ENCODE measurements around the gene MOG. TPM values are rescaled to one million over a fixed set of nuclear protein-coding genes. Genes with fewer than 3 reads are reported as not detected.

MOG gene
- total RNA-seq, 2 donors from 2014 or later, result not detected

GRCh38 chr6:29679962-29680361 is 23.1 kb downstream of the MOG start:
- Histone ChIP-seq H3K9me3 (ENCODE audit: control insufficient read depth, low read length) (peaks cover under 1% of the 10 kb centered on the region), H3K27ac (ENCODE audit: low read depth, low read length) (no peak overlapping the region), H3K4me3 (ENCODE audit: low read length) (no peak overlapping the region), H3K9ac (ENCODE audit: extremely low read depth, low read length, poor library complexity, severe bottlenecking) (no peak overlapping the region), H3K27me3 (ENCODE audit: control insufficient read depth, insufficient read depth, low read length, poor library complexity, severe bottlenecking) (no peaks in the 10 kb centered on the region), H3K36me3 (ENCODE audit: control insufficient read depth, insufficient read depth, low read length) (no peaks in the 10 kb centered on the region), H3K4me1 (ENCODE audit: control insufficient read depth, insufficient read depth, low read length) (peaks cover 9% of the 10 kb centered on the region)
- H3K4me1 Mint-ChIP-seq, result peaks cover 33% of the 10 kb centered on the region
- no peak overlapping the region for H3K27ac Mint-ChIP-seq
- peaks cover 5% of the 10 kb centered on the region for H3K27me3 Mint-ChIP-seq (ENCODE audit: insufficient read depth)
- WGBS, 2 experiments (ENCODE audit: insufficient coverage in 1 of 2, insufficient read length in 1 of 2), result 95 to 98% methylated on average over 10 to 13 of the region's 13 CpGs
- H3K4me3 Mint-ChIP-seq, result no peak overlapping the region
- DNase-seq, result no peak
- peaks cover 3% of the 10 kb centered on the region for H3K9me3 Mint-ChIP-seq
- no peaks in the 10 kb centered on the region for H3K36me3 Mint-ChIP-seq (ENCODE audit: low read depth)
- TF ChIP-seq CTCF (conservative IDR thresholded peaks at IDR 0.05), result no peak

- no peaks in the 10 kb centered on the region for H3K36me3 Mint-ChIP-seq (ENCODE audit: low read depth)
- 93 to 98% methylated on average over 19 to 24 of the region's 24 CpGs for WGBS, 2 experiments (ENCODE audit: insufficient coverage in 1 of 2, insufficient read length in 1 of 2)
- peaks cover 5% of the 10 kb centered on the region for H3K9me3 ChIP-seq (ENCODE audit: control insufficient read depth, low read length)
- no peak overlapping the region for H3K4me3 Mint-ChIP-seq
- H3K4me3 ChIP-seq (ENCODE audit: low read length), result no peak overlapping the region
- TF ChIP-seq CTCF (conservative IDR thresholded peaks at IDR 0.05), result peak; percentile 39
- peaks cover 31% of the 10 kb centered on the region for H3K4me1 Mint-ChIP-seq
- no peaks in the 10 kb centered on the region for H3K36me3 ChIP-seq (ENCODE audit: control insufficient read depth, insufficient read depth, low read length)
- H3K9me3 Mint-ChIP-seq, result peaks cover 8% of the 10 kb centered on the region
- DNase-seq, result no peak
- H3K27me3 Mint-ChIP-seq (ENCODE audit: insufficient read depth), result peaks cover 3% of the 10 kb centered on the region
- peaks cover 9% of the 10 kb centered on the region for H3K4me1 ChIP-seq (ENCODE audit: control insufficient read depth, insufficient read depth, low read length)
- no peak overlapping the region for H3K9ac ChIP-seq (ENCODE audit: extremely low read depth, low read length, poor library complexity, severe bottlenecking)
- H3K27ac Mint-ChIP-seq, result no peak overlapping the region
- no peak overlapping the region for H3K27ac ChIP-seq (ENCODE audit: low read depth, low read length)
- H3K27me3 ChIP-seq (ENCODE audit: control insufficient read depth, insufficient read depth, low read length, poor library complexity, severe bottlenecking), result no peaks in the 10 kb centered on the region
Measured at GRCh38 chr6:29680416-29680815, 23.5 kb downstream of the MOG start.

GRCh38 chr6:29680904-29681303 is 24.0 kb downstream of the MOG start, which contains the start of gene ZFP57:
ZFP57 (minus strand) TSS chr6:29681152; CDS start chr6:29677003, 4,149 bp downstream.
- H3K4me1 ChIP-seq (ENCODE audit: control insufficient read depth, insufficient read depth, low read length), result peaks cover 9% of the 10 kb centered on the region
- WGBS, 2 experiments (ENCODE audit: insufficient coverage in 1 of 2, insufficient read length in 1 of 2), result 97% methylated on average over 24 to 31 of the region's 31 CpGs
- H3K36me3 ChIP-seq (ENCODE audit: control insufficient read depth, insufficient read depth, low read length), result no peaks in the 10 kb centered on the region
- no peak within 1 kb of the TSS for H3K27ac Mint-ChIP-seq
- no peak for TF ChIP-seq CTCF (conservative IDR thresholded peaks at IDR 0.05)
- H3K27ac ChIP-seq (ENCODE audit: low read depth, low read length), result no peak within 1 kb of the TSS
- H3K9me3 Mint-ChIP-seq, result peaks cover 10% of the 10 kb centered on the region
- peaks cover 26% of the 10 kb centered on the region for H3K4me1 Mint-ChIP-seq
- no peaks in the 10 kb centered on the region for H3K27me3 ChIP-seq (ENCODE audit: control insufficient read depth, insufficient read depth, low read length, poor library complexity, severe bottlenecking)
- no peaks in the 10 kb centered on the region for H3K36me3 Mint-ChIP-seq (ENCODE audit: low read depth)
- H3K27me3 Mint-ChIP-seq (ENCODE audit: insufficient read depth), result peaks cover 3% of the 10 kb centered on the region
- H3K9me3 ChIP-seq (ENCODE audit: control insufficient read depth, low read length), result peaks cover 10% of the 10 kb centered on the region
- no peak within 1 kb of the TSS for H3K9ac ChIP-seq (ENCODE audit: extremely low read depth, low read length, poor library complexity, severe bottlenecking)
- no peak within 1 kb of the TSS for H3K4me3 Mint-ChIP-seq
- H3K4me3 ChIP-seq (ENCODE audit: low read length), result no peak within 1 kb of the TSS
- no peak for DNase-seq

Data from endodermal cell (in vitro differentiated cells).